ENCODE data around the gene SIRPB2. TPM values are rescaled to one million over a fixed set of nuclear protein-coding genes. Genes with fewer than 3 reads are reported as not detected.

SIRPB2 gene
- under 1 TPM; 0.41 to 0.75 TPM for polyA plus RNA-seq

- Histone ChIP-seq H3K36me3 (ENCODE audit: control insufficient read depth in 2 of 2, insufficient read depth in 2 of 2, low read length in 1 of 2) (no peaks in the 10 kb centered on the region), H3K27ac (ENCODE audit: low read depth in 2 of 2, low read length in 1 of 2) (peak within 1 kb of the TSS; percentile 82 to 85), H3K27me3 (ENCODE audit: control insufficient read depth in 1 of 2, insufficient read depth in 2 of 2, low read length in 2 of 2) (no peaks in the 10 kb centered on the region), H3K4me1 (ENCODE audit: control insufficient read depth in 2 of 2, insufficient read depth in 2 of 2, low read length in 1 of 2) (peaks cover 0 to 2% of the 10 kb centered on the region in 2 donors), H3K9me3 (ENCODE audit: control insufficient read depth in 2 of 2, insufficient read depth in 1 of 2, low read depth in 1 of 2, low read length in 1 of 2) (no peaks in the 10 kb centered on the region), H3K4me3 (ENCODE audit: low read depth in 1 of 2, low read length in 2 of 2) (no peak within 1 kb of the TSS)
- WGBS, 2 donors, result 64 to 72% methylated on average over 11 of the region's 11 CpGs
Observed at GRCh38 chr20:1491281-1491840, at the start of gene SIRPB2. Gene SIRPB2, minus strand, starts transcription at chr20:1491420. Its CDS starts 61 bp downstream, at chr20:1491359.

- no peaks in the 10 kb centered on the region for H3K27me3 ChIP-seq (ENCODE audit: control insufficient read depth in 1 of 2, insufficient read depth in 2 of 2, low read length in 2 of 2)
- 92 to 93% methylated on average over 1 of the region's 1 CpG for WGBS, 2 donors
- no peak overlapping the region for H3K27ac ChIP-seq (ENCODE audit: low read depth in 2 of 2, low read length in 1 of 2)
- H3K9me3 ChIP-seq (ENCODE audit: control insufficient read depth in 2 of 2, insufficient read depth in 1 of 2, low read depth in 1 of 2, low read length in 1 of 2), result no peaks in the 10 kb centered on the region
- H3K4me3 ChIP-seq (ENCODE audit: low read depth in 1 of 2, low read length in 2 of 2), result no peak overlapping the region
- H3K4me1 ChIP-seq (ENCODE audit: control insufficient read depth in 2 of 2, insufficient read depth in 2 of 2, low read length in 1 of 2), result no peaks in the 10 kb centered on the region
- no peaks in the 10 kb centered on the region for H3K36me3 ChIP-seq (ENCODE audit: control insufficient read depth in 2 of 2, insufficient read depth in 2 of 2, low read length in 1 of 2)
Observed at GRCh38 chr20:1539816-1540419, 48.7 kb upstream of the SIRPB2 start.

- H3K4me3 ChIP-seq (ENCODE audit: low read depth in 1 of 2, low read length in 2 of 2), result no peak overlapping the region
- H3K9me3 ChIP-seq (ENCODE audit: control insufficient read depth in 2 of 2, insufficient read depth in 1 of 2, low read depth in 1 of 2, low read length in 1 of 2), result no peaks in the 10 kb centered on the region
- no peaks in the 10 kb centered on the region for H3K36me3 ChIP-seq (ENCODE audit: control insufficient read depth in 2 of 2, insufficient read depth in 2 of 2, low read length in 1 of 2)
- no peaks in the 10 kb centered on the region for H3K27me3 ChIP-seq (ENCODE audit: control insufficient read depth in 1 of 2, insufficient read depth in 2 of 2, low read length in 2 of 2)
- no peak overlapping the region for H3K27ac ChIP-seq (ENCODE audit: low read depth in 2 of 2, low read length in 1 of 2)
- H3K4me1 ChIP-seq (ENCODE audit: control insufficient read depth in 2 of 2, insufficient read depth in 2 of 2, low read length in 1 of 2), result no peaks in the 10 kb centered on the region
Observed at GRCh38 chr20:1538655-1539054, 47.4 kb upstream of the SIRPB2 start.

GRCh38 chr20:1537731-1538058, 46.5 kb upstream of the SIRPB2 start:
- no peaks in the 10 kb centered on the region for H3K27me3 ChIP-seq (ENCODE audit: control insufficient read depth in 1 of 2, insufficient read depth in 2 of 2, low read length in 2 of 2)
- no peak overlapping the region for H3K27ac ChIP-seq (ENCODE audit: low read depth in 2 of 2, low read length in 1 of 2)
- H3K4me1 ChIP-seq (ENCODE audit: control insufficient read depth in 2 of 2, insufficient read depth in 2 of 2, low read length in 1 of 2), result no peaks in the 10 kb centered on the region
- H3K36me3 ChIP-seq (ENCODE audit: control insufficient read depth in 2 of 2, insufficient read depth in 2 of 2, low read length in 1 of 2), result no peaks in the 10 kb centered on the region
- 52 to 74% methylated on average over 4 of the region's 4 CpGs for WGBS, 2 donors
- H3K9me3 ChIP-seq (ENCODE audit: control insufficient read depth in 2 of 2, insufficient read depth in 1 of 2, low read depth in 1 of 2, low read length in 1 of 2), result no peaks in the 10 kb centered on the region
- H3K4me3 ChIP-seq (ENCODE audit: low read depth in 1 of 2, low read length in 2 of 2), result no peak overlapping the region

- WGBS, 2 donors, result 77 to 78% methylated on average over 11 of the region's 11 CpGs
- Histone ChIP-seq H3K4me1 (ENCODE audit: control insufficient read depth in 2 of 2, insufficient read depth in 2 of 2, low read length in 1 of 2) (no peaks in the 10 kb centered on the region), H3K4me3 (ENCODE audit: low read depth in 1 of 2, low read length in 2 of 2) (no peak overlapping the region), H3K27ac (ENCODE audit: low read depth in 2 of 2, low read length in 1 of 2) (peak overlapping the region in 1 of 2 donors; percentile 44), H3K9me3 (ENCODE audit: control insufficient read depth in 2 of 2, insufficient read depth in 1 of 2, low read depth in 1 of 2, low read length in 1 of 2) (no peaks in the 10 kb centered on the region), H3K36me3 (ENCODE audit: control insufficient read depth in 2 of 2, insufficient read depth in 2 of 2, low read length in 1 of 2) (no peaks in the 10 kb centered on the region), H3K27me3 (ENCODE audit: control insufficient read depth in 1 of 2, insufficient read depth in 2 of 2, low read length in 2 of 2) (no peaks in the 10 kb centered on the region)
Observed at GRCh38 chr20:1536893-1537730, 45.9 kb upstream of the SIRPB2 start.

- Histone ChIP-seq H3K36me3 (ENCODE audit: control insufficient read depth in 2 of 2, insufficient read depth in 2 of 2, low read length in 1 of 2) (no peaks in the 10 kb centered on the region), H3K4me3 (ENCODE audit: low read depth in 1 of 2, low read length in 2 of 2) (no peak overlapping the region), H3K9me3 (ENCODE audit: control insufficient read depth in 2 of 2, insufficient read depth in 1 of 2, low read depth in 1 of 2, low read length in 1 of 2) (no peaks in the 10 kb centered on the region), H3K4me1 (ENCODE audit: control insufficient read depth in 2 of 2, insufficient read depth in 2 of 2, low read length in 1 of 2) (no peaks in the 10 kb centered on the region), H3K27ac (ENCODE audit: low read depth in 2 of 2, low read length in 1 of 2) (no peak overlapping the region), H3K27me3 (ENCODE audit: control insufficient read depth in 1 of 2, insufficient read depth in 2 of 2, low read length in 2 of 2) (no peaks in the 10 kb centered on the region)
- 79 to 85% methylated on average over 5 of the region's 5 CpGs for WGBS, 2 donors
Observed at GRCh38 chr20:1535420-1536175, 44.4 kb upstream of the SIRPB2 start.

GRCh38 chr20:1534526-1534925, 43.3 kb upstream of the SIRPB2 start:
- H3K27me3 ChIP-seq (ENCODE audit: control insufficient read depth in 1 of 2, insufficient read depth in 2 of 2, low read length in 2 of 2), result no peaks in the 10 kb centered on the region
- H3K9me3 ChIP-seq (ENCODE audit: control insufficient read depth in 2 of 2, insufficient read depth in 1 of 2, low read depth in 1 of 2, low read length in 1 of 2), result no peaks in the 10 kb centered on the region
- no peaks in the 10 kb centered on the region for H3K4me1 ChIP-seq (ENCODE audit: control insufficient read depth in 2 of 2, insufficient read depth in 2 of 2, low read length in 1 of 2)
- 73 to 74% methylated on average over 5 of the region's 5 CpGs for WGBS, 2 donors
- no peak overlapping the region for H3K27ac ChIP-seq (ENCODE audit: low read depth in 2 of 2, low read length in 1 of 2)
- no peaks in the 10 kb centered on the region for H3K36me3 ChIP-seq (ENCODE audit: control insufficient read depth in 2 of 2, insufficient read depth in 2 of 2, low read length in 1 of 2)
- no peak overlapping the region for H3K4me3 ChIP-seq (ENCODE audit: low read depth in 1 of 2, low read length in 2 of 2)

GRCh38 chr20:1533059-1533458, 41.8 kb upstream of the SIRPB2 start:
- Histone ChIP-seq H3K9me3 (ENCODE audit: control insufficient read depth in 2 of 2, insufficient read depth in 1 of 2, low read depth in 1 of 2, low read length in 1 of 2) (no peaks in the 10 kb centered on the region), H3K36me3 (ENCODE audit: control insufficient read depth in 2 of 2, insufficient read depth in 2 of 2, low read length in 1 of 2) (no peaks in the 10 kb centered on the region), H3K4me1 (ENCODE audit: control insufficient read depth in 2 of 2, insufficient read depth in 2 of 2, low read length in 1 of 2) (no peaks in the 10 kb centered on the region), H3K4me3 (ENCODE audit: low read depth in 1 of 2, low read length in 2 of 2) (no peak overlapping the region), H3K27ac (ENCODE audit: low read depth in 2 of 2, low read length in 1 of 2) (no peak overlapping the region), H3K27me3 (ENCODE audit: control insufficient read depth in 1 of 2, insufficient read depth in 2 of 2, low read length in 2 of 2) (no peaks in the 10 kb centered on the region)
- 78 to 81% methylated on average over 4 of the region's 4 CpGs for WGBS, 2 donors

GRCh38 chr20:1528811-1529210, 37.6 kb upstream of the SIRPB2 start:
- no peaks in the 10 kb centered on the region for H3K36me3 ChIP-seq (ENCODE audit: control insufficient read depth in 2 of 2, insufficient read depth in 2 of 2, low read length in 1 of 2)
- 30% methylated on average over 1 of the region's 1 CpG for WGBS, 2 donors
- no peak overlapping the region for H3K27ac ChIP-seq (ENCODE audit: low read depth in 2 of 2, low read length in 1 of 2)
- no peaks in the 10 kb centered on the region for H3K4me1 ChIP-seq (ENCODE audit: control insufficient read depth in 2 of 2, insufficient read depth in 2 of 2, low read length in 1 of 2)
- no peaks in the 10 kb centered on the region for H3K27me3 ChIP-seq (ENCODE audit: control insufficient read depth in 1 of 2, insufficient read depth in 2 of 2, low read length in 2 of 2)
- no peaks in the 10 kb centered on the region for H3K9me3 ChIP-seq (ENCODE audit: control insufficient read depth in 2 of 2, insufficient read depth in 1 of 2, low read depth in 1 of 2, low read length in 1 of 2)
- H3K4me3 ChIP-seq (ENCODE audit: low read depth in 1 of 2, low read length in 2 of 2), result no peak overlapping the region
